ENCODE results near the gene PDE4D.

DNA sequence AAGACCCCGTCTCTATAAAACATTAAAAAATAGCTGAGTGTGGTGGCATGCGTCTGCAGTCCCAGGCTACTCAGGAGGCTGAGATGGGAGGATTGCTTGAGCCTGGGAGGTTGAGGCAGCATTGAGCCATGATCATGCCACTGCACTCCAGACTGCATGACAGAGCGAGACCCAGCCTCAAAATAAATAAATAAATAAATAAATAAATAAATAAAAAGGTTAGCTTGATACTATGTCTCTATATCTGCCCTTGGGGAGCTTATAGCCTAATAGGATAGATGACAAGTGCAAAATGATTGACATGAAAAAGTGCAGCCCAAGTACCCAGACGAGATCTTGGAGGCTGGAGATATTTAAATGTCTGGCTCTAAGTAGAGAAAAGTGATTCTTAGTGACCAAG is 122.6 kb downstream of the PDE4D start:
- TF ChIP-seq, protein P1, sequence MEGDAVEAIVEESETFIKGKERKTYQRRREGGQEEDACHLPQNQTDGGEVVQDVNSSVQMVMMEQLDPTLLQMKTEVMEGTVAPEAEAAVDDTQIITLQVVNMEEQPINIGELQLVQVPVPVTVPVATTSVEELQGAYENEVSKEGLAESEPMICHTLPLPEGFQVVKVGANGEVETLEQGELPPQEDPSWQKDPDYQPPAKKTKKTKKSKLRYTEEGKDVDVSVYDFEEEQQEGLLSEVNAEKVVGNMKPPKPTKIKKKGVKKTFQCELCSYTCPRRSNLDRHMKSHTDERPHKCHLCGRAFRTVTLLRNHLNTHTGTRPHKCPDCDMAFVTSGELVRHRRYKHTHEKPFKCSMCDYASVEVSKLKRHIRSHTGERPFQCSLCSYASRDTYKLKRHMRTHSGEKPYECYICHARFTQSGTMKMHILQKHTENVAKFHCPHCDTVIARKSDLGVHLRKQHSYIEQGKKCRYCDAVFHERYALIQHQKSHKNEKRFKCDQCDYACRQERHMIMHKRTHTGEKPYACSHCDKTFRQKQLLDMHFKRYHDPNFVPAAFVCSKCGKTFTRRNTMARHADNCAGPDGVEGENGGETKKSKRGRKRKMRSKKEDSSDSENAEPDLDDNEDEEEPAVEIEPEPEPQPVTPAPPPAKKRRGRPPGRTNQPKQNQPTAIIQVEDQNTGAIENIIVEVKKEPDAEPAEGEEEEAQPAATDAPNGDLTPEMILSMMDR (conservative IDR thresholded peaks at IDR 0.05; ENCODE audit: low read depth, low read length) = no peak
- no peak for TF ChIP-seq EZH2 (IDR thresholded peaks at IDR 0.05; ENCODE audit: borderline replicate concordance, low read depth, low read length, poor library complexity, severe bottlenecking)
